ENCODE measurements around the gene PLB1.
"Not testable (repeated sequence)": the region's sequence is repeated elsewhere in the genome, so short reads cannot be mapped to it uniquely, and the experiment has no call there.

PLB1 gene

DNA sequence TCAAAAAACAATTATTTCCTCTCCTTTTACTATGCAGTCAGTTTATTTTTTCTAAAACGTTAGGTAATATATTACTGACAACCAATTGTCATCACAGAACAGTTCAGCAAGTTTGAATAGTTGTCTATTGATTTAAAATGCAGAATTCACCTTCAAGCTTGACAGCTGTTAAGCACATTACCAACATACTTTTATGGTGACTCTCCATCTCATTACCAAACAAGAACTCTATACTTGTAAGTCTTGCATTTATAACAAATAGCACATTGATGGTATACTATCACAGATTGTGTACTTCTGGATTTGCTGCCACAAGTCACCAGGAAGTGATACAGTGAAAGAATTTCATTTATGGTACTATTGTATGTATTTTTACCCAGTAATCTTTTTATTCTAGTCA, 156.4 kb downstream of the PLB1 start:
- no peak for DNase-seq

DNA sequence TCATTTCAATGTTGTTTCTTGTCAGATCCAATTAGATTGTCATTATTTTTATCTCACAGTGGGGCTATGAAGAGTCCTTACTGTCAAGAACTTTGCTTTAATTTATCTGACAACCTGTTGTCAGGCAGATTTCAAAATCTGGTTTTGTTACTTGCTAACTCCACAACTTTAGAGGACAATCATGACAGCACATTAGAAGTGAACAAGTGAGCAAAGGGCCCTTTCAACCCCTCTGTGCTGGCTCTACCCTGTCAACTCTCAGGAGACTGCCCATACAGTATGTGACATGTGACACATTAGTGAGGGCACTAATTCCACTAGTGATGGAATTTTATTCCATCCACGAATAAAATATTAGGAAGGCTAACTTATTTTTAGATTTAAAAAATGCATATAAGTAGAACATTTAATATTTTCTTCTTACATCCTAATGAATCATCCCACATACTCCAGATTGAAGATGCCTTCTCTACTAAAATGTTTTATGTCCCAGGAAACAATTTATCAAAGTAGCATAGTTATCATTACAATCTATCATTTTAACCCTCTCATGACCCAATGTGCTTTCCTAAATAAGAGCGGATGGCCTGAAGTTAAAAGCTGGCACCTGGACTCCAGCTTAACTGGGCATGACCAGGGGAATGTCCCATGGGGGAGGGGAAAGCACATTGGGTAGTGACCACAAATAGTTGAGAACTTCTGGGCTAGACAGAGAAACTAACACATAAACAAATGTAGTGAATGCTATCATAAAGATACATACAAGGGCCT, 158.2 kb downstream of the PLB1 start:
- DNase-seq, result no peak

DNA sequence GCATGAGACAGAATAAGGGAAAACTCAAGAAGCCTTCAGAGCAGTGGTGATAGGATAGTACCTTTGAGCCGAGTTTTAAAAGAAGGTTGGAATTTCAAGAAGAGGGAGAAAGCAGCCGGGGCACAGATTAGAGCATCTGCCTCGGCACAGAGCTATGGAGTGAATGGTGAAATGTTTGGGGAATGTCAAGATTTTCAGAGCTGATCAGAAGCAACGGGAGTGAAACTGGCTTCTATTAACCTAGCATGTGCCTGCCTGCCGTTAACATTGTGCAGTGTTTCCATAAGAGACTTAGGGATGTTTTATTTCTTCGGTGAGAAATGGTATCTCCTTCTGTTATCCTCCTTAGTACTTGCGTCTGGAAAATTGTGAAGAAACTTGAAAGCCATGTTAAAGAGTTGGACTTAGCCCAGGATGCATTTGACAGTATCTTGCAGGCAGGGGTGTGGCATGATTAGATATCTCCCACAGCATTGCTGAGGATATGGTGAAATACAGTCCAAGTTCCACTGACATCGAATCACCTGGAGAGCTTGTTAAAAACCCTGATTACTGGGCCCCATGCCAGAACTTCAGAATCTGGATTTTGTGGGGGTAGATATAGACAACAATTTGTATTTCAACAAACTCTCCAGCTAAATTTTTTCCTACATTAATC, 158.9 kb downstream of the PLB1 start:
- DNase-seq, result no peak

DNA sequence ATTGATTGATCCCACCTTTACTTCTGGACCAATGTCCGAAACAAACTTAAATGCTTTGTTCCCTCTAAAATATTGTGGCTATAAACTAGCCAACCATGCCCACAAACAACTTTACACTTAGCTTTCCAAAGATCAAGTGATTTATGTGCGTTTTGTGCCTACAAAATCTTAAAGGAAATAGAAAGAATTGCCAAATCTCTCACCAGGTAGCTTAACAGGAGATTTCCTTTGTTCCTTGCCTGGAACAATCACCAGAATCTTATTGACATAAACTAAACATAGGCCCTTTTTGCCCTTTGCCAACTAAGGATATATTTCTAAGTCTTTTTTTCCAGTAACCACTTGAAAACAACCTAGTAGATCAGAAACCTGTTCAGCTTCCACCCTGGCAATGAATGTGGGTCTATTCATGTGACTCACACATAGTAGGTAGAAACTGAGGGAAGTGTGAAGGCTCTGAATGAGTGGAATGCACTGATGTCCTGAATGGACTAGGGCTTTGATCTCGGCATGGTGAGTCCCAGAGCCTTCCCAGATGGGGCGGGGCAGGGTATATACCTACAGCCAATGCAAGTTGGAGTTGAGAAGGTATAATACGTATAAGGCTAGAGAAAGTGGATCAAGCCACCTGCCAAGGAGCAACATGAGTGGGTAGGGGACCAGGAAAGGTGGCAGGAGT, 161.2 kb downstream of the PLB1 start:
- DNase-seq, result no peak

DNA sequence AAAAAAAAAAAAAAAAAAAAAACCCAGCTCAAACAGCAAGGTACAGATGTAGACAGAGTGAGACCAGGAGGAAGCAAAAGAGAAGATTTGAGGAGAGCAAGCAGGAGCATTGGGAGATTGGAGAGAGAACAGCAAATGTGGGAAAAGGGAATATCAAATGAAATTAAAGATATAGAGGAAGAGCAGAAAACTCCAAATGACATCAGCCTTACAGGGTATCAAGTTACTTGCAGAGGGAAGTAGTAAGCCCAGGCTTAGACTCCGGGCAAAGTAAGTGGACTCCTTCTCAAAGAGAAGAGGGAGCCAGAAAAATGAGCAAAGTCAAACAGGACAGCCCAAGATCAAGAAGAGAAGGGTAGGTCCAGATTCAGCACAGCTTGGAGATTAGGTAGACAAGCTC, 162.5 kb downstream of the PLB1 start:
- no peak for DNase-seq

DNA sequence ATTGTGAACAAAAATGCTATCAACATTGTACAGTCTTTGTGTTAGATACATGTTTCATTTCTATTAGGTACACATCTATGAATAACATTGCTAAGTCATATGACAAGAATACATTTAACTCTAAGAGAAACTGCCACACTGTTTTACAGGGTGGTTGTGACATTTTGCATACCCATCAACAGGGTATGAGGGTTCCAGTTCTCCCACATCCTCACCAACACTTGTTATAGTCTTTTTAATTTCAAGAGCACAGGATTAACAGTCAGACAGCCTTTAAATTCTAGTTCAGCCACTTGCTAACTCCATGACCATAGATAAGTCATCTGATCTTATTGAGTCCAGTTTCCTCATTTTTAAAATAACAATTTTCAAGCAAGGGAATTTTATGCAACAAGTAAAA, 163.3 kb downstream of the PLB1 start:
- no peak for DNase-seq

DNA sequence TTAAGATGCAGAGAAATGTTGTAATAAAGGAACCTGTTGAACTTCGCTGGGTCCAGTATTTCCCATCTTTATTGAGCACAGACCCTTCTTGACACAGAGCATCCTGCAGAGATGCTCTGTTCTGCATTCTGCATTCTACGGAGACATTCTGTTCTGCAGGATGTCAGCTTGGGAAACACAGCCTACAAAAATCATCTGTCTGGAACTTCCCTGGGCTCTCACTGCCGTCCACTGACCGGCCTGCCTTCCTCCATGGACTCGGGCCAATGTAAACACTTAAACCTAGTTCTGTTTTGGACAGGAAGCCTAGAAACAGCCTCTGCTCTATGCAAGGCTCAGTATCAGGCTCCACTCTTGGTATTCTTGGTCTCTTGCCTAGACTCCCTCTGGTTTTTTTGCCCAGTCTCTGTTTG, 165.7 kb downstream of the PLB1 start:
- no peak for DNase-seq

DNA sequence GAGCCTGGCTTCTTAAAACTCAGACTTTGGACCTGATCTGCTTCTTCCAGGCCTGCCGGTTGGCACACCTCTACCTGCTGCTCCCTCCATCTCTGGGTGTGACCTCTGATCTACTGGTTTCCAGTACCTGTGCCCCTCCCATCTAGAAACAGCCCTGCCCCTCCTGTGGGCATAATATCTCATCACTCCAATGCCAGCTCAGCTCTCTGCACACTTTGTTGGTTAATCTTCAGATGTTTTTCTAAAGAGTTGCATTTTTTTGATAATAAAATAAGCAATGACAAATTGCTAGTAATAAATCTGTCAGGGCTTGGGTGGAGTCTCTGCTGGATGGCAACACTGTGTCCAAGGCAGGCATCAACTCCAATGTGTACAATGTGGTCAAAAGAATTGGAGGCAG, 166.2 kb downstream of the PLB1 start:
- DNase-seq, result no peak

DNA sequence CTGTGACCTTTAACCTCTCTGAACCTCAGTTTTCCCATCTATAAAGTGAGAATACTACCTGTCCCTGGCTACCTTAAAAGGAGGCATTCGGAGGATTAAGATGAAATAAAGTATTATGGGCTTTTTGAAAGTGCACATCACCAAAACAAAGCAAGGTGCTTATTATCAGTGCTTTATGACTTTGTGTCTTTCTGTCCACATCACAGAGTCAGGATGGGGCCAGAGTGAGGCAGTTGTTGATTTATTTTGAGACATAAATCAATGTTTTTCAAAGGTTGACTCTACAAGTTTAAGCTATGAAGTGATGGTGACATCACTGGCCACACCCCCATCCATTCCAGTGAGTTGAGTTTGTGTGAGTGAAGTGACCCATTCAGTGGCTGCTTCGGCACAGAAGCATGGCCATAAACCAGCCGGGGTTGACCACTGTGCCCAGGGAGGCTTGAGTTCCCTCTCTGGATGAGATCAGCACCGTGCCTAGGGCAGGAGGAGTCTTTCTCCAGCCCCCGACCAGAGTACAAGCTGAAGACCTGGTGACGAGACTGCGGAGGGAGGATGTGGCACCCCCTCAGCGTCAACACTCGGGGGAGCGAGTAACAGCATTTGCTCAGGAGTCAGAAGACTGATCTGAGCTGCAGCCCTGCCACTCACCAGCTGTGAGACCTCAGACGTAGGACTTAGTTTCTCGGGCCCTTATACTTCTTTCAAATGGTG, 166.8 kb downstream of the PLB1 start:
- DNase-seq, result no peak

DNA sequence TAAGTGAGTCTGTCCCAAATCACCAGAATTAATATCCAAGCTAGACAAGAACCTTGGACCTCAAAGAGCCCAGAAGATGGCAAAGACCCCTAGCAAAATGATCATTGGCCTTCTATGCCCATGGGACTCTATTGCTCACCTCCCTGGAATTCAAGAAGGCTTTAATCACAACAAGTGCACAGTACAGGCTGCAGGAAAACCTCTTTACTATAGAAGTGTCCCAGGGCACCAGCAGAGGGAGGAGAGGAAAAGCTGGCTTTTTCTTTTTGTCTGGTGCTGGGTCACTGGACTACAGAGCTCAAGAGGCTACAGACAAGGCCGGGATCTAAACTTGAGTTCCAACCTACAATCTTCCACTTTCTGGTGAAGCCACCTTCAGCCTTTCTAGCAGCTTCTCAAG, 167.5 kb downstream of the PLB1 start:
- DNase-seq, result no peak

DNA sequence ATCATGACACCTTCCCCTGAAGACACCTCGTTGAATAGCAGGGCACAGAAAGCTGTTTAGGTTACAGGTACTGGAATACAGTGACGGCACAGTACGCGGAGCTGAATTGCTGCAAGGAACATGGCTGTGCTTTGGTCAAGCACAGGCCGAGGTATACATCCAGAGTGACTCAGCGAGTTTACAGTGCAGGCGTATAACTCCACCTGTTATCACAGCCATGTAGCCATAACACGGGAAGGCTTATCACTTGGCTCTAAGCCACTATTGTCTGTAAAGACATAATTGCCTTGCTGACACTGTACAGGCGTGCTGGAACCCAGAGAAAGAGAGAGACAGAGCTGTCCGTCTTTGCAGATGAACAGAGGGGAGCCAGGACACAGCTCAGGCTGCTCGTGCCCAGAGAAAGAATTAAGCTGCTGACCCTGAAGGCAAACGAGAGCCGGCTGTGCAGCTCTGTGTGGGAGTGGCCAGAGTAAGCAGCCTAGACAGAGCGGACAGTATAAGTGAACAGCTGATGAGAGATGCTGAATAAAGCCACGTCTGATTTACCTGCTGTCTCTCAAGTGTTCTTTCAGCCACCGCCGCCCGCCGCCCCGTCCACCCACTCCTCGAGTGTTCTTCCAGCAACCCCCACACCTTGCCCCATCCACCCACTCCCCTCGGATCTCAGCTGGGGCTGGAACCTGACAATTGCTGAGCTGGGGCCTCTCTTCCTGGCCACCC, 168.4 kb downstream of the PLB1 start:
- DNase-seq, result no peak

DNA sequence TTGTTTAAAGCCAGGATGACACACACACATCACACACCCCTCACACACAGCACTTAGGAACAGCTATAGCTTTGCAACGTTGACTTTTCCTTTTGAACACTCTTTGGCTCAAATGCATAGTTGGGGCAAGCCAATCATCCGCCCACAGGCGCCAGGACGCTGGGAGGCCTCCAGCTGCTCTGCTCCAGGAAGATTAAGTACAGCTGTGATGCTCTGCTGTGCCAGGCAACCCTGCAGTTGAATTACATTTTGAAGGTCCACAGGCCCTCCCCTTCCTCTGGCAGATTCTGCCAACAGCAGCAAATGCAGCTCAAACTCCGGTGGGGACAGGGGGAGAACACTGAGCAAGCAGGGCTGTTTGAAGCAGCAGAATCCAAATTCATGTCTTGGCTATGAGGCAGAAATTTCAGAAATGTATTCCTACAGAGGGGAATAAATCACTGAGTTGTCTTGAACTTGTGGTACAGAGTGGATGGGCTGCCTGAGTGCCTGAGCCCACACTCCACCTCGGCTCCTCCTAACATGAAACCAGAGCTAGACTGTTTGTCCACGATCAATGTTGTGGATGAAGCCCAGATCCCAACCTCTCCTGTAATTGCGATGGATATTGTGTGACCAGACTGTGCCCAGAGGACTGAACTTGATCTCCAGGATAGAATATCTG, 169.3 kb downstream of the PLB1 start:
- no peak for DNase-seq

DNA sequence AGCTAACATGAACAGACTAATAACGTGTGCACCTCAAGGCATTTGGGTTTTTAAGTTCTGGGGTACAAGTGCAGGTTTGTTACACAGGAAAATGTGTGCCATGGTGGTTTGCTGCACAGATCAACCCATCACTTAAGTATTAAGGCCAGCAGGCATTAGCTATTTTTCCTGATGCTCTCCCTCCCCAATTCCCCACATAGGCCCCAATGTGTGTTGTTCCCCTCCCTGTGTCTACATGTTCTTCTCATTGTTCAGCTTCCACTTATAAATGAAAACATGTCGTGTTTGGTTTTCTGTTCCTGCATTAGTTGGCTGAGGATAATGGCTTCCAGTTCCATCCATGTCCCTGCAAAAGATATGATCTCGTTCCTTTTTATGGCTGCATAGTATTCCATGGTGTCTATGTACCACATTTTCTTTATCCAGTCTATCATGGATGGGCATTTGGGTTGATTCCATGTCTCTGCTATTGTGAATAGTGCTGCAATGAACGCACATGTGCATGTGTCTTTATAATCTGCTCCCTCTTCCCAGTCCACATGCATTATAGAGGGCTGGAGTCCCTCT, 170.0 kb downstream of the PLB1 start:
- DNase-seq, result not testable (repeated sequence)

DNA sequence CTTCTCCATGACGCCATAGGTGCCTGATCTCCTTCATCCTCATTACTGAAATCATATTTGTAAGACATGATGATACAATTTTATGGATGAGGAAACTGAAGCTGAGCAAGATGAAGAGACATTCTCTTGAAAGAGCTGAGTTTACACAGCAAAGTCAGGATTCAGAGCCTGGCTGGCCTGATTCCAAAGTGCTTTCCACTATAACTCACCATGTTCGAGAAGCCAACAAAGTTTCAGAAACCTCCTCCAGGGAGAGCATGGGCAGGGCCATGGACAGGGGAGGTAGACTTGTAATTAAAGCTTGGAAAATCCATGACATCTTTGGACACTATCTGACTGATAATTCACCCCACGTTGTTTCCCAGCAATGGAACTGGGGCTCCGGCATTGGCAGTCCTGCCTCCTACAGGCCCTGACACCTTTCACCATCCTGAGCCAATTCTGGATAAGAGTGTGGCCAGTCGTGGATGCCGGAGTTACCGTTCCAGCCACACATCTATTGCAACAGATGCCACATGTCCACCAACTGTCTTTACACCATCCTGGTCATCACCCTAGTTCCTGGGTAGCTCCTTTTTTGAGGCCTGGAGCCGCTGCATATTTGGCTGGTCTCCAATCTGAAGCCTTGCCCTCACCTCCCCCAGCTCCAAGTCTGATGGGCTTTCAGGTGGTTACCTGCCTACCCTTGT, 170.8 kb downstream of the PLB1 start:
- no peak for DNase-seq

DNA sequence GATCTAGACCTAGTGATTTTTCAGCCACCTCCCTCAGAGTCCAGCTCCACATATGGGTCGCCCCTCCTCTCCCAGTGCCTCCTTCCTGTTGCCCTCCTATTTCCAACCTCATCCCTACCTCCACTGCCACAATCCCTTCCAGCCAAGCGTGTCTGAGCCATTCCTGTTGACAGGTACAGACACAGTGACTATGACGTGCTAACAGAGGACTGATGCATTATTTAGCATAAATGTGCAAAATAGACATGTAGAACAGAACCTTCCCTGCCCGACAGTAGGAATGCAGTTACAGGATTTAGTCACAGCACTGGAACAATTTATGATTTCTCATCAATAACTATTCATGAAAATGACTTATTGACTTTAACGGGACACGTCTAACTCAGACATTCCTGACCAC, 171.4 kb downstream of the PLB1 start:
- no peak for DNase-seq

DNA sequence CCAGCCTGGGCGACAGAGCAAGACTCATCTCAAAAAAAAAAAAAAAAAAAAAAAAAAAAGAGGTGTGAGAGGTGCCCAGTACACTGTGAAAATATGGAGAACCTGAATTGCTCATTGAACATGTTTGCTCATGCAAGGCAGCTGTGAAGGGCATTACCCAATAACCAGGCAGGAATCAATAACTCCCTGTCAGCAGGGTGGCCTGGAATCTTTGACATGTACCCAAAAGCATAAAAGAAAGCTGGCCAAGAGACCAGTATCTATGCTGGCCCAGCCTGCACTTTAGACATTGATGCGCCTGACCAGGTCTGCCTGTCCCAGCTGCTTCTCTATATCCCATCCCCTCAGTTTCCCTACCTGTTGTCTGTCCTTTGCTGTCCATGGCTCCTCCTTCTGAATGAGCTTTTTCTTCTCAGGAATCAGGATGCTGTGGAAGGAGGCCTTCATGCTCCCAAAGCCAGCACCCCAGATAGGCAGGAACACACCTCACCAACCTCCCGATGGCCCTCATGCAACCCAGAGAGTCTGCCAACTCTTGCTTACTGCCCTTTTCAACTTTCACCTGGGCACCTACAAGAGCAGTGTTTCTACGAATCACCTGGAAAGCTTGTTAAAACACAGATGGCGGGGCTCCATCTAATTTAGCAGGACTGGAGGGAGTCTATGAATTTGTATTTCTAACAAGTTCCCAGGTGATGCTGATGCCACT, 172.4 kb downstream of the PLB1 start:
- DNase-seq, result no peak

DNA sequence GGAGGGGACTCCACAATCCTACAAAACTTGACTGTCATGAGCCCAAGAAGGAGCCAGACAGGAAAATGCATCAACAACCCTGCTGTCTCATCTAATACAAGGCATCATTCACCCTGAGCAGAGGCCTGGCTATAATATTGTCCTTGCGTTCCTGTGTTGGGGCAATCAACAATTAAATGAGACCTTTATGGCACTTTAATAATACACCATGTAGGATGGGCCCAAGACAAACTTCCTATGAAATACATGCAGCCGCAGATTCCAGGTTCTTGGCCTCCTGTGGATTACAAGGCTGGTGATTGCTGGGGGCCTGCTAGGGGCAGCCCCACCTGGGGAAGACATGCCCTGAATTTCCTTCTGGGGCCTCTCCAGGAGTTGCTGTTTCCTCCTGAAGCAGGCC, 173.0 kb downstream of the PLB1 start:
- no peak for DNase-seq

DNA sequence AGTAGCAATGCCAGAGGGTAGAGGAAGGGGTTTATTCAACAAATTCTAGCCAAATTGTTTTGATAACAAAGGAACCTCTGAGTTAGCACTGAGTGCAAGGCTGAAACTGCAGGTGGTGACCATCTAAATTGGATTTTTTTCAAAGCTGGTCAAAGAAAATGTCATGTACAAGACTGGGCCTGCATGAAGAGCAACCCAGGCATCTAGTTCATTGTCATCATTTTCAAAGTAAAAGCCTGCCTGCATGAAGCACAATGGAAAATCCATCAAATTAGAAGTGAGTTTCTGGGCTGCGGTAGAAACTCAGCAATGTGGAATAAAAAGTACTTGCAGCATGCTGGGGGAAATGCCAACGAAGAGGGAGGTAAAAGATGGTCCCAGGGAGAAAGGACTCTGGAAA, 175.0 kb downstream of the PLB1 start:
- DNase-seq, result no peak

DNA sequence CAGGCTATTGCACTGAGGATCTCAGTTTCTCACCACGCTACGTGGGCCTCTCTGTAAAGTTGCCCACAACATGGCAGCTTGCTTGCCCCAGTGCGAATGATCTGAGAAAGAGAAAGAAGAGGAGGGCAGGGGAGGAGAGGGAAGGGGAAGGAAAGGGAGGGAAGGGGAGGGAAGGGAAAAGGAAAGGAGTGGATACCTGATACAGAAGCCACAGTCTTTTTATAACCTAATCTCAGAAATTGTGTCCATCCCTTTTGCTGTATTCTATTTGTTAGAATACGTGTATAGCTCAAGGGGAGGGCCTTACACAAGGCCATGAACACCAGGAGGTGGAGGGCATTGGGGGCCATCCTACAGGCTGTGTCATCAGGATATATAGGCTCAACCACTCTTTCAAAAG, 177.5 kb downstream of the PLB1 start:
- DNase-seq, result no peak

DNA sequence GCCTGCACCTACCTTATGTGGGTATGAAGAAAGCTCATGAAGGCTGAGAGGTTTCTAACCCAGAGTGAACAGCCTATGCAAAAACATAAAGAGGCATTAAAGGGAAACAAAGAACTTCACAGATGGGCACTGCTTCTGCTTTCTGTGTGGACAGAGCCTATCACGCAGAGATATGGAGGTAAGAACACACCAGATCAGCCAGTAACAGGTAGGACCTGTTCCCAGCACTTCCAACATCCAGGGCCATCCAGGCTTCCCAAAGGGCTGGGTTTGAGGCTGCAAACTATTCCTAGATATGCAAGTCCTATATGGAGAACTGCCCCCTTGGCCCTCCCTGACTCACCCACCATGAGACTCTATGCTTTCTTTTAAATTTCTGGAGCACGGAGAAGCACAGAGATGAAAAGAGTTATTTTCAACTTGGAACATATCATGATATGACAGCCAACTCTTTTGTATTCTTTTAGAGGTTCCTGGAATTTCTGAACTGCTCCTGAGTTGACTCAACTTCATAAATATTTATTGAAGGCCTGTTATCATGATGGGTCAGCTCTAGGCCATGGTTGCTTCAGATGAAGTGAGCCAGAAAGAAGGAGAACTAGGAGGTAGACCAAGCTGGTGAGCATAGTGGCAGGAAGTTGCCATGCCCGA, 178.3 kb downstream of the PLB1 start:
- DNase-seq, result no peak

Data from CD4-positive, alpha-beta T cell treated with Interferon gamma for 1 hour (primary cell).